ENCODE measurements around the gene ANP32A. TPM values are rescaled to one million over a fixed set of nuclear protein-coding genes. Genes with fewer than 3 reads are reported as not detected.

Gene ANP32A
- total RNA-seq, 1 experiment from 2014 or later, result 232 TPM

DNA sequence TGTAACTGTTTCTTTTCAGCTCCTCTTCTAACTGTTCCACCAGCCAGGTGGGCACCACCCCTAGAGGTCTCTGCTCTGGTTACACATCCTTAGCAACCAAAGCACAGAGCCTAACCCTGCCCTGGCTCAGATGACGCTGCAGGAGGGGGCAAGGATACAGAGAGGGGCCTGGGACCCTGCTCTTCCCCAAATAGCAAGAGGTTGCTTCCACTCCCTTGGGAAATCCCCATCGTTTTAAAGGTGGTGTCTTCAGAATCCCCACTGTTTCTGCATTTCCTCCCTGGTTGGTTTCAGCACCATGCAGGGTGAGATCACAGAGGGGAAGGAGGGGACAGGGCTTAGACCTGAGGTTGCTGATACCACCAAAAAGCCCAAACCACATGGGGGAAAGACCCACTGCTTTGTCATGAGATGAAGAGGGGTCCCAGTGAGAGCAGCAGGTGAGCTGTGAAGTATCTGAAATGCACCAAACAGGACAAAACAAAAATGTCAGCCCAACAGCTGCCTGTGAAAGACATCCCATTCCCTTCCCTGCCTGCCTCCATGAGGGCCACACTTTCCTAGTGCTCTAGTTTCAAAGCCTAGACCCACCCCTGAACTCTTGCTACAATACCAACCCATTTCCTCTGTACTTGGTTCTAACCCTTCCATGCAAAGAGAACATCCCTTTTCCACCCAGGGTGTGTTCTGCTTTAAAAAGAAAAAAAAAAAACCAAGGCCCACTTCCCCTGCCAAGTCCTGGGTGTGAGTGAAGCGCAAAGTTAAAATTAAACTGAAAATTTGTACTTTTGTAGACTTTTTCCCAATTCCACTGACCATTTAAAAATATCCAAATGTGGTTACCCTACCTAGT, 29.0 kb downstream of the ANP32A start (continued):
- no peak for TF ChIP-seq GABPB1 (CRISPR knock-in tag; IDR thresholded peaks at IDR 0.05)

- TF ChIP-seq ZNF423 (CRISPR knock-in tag; IDR thresholded peaks at IDR 0.05) (no peak), ATF1 (CRISPR knock-in tag; IDR thresholded peaks at IDR 0.05) (no peak), ZNF121 (CRISPR knock-in tag; IDR thresholded peaks at IDR 0.05) (no peak), TP53 (CRISPR knock-in tag; IDR thresholded peaks at IDR 0.05) (no peak), ZBTB43 (CRISPR knock-in tag; IDR thresholded peaks at IDR 0.05) (no peak), ELF4 (CRISPR knock-in tag; IDR thresholded peaks at IDR 0.05; ENCODE audit: low read depth) (no peak), AFF4 (CRISPR knock-in tag; IDR thresholded peaks at IDR 0.05; ENCODE audit: borderline replicate concordance) (no peak), FOXJ3 (CRISPR knock-in tag; IDR thresholded peaks at IDR 0.05; ENCODE audit: borderline replicate concordance) (no peak), ZNF671 (CRISPR knock-in tag; IDR thresholded peaks at IDR 0.05) (no peak)
- TF ChIP-seq, protein P1, sequence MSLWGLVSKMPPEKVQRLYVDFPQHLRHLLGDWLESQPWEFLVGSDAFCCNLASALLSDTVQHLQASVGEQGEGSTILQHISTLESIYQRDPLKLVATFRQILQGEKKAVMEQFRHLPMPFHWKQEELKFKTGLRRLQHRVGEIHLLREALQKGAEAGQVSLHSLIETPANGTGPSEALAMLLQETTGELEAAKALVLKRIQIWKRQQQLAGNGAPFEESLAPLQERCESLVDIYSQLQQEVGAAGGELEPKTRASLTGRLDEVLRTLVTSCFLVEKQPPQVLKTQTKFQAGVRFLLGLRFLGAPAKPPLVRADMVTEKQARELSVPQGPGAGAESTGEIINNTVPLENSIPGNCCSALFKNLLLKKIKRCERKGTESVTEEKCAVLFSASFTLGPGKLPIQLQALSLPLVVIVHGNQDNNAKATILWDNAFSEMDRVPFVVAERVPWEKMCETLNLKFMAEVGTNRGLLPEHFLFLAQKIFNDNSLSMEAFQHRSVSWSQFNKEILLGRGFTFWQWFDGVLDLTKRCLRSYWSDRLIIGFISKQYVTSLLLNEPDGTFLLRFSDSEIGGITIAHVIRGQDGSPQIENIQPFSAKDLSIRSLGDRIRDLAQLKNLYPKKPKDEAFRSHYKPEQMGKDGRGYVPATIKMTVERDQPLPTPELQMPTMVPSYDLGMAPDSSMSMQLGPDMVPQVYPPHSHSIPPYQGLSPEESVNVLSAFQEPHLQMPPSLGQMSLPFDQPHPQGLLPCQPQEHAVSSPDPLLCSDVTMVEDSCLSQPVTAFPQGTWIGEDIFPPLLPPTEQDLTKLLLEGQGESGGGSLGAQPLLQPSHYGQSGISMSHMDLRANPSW (CRISPR knock-in tag; conservative IDR thresholded peaks at IDR 0.05; ENCODE audit: low read depth), result no peak
- POLR2A ChIA-PET, result no interaction called here
Measured at GRCh38 chr15:68790910-68791309, 29.8 kb downstream of the ANP32A start.

GRCh38 chr15:68790242-68790575, 30.5 kb downstream of the ANP32A start:
- peak overlapping the region; percentile 24 for H3K4me3 Mint-ChIP-seq
- H3K27me3 Mint-ChIP-seq (ENCODE audit: low read depth), result no peaks in the 10 kb centered on the region
- ChIA-PET CTCF (no interaction called here), POLR2A (no interaction called here)
- ATAC-seq (peak; percentile 9), DNase-seq (ENCODE audit: low spot score) (no peak)
- H3K27ac Mint-ChIP-seq, result peak overlapping the region; percentile 86
- no peak for TF ChIP-seq ELF4 (CRISPR knock-in tag; IDR thresholded peaks at IDR 0.05; ENCODE audit: low read depth)
- TF ChIP-seq ZNF671 (CRISPR knock-in tag; IDR thresholded peaks at IDR 0.05), result no peak
- TF ChIP-seq AR (CRISPR knock-in tag; IDR thresholded peaks at IDR 0.05), result no peak
- TF ChIP-seq ETV6 (CRISPR knock-in tag; IDR thresholded peaks at IDR 0.05), result no peak
- peaks cover 20% of the 10 kb centered on the region for H3K36me3 Mint-ChIP-seq
- H3K4me1 Mint-ChIP-seq, result peaks cover 76% of the 10 kb centered on the region
- H3K9me3 Mint-ChIP-seq, result no peaks in the 10 kb centered on the region

More at GRCh38 chr15:68790910-68791309, 29.8 kb downstream of the ANP32A start:
- Mint-ChIP-seq H3K27ac (peak overlapping the region; percentile 97; the same call in 1 of the 2 replicates), H3K36me3 (peaks cover 13% of the 10 kb centered on the region; the same call in 1 of the 2 replicates), H3K9me3 (no peaks in the 10 kb centered on the region), H3K27me3 (ENCODE audit: low read depth) (no peaks in the 10 kb centered on the region), H3K4me1 (peaks cover 83% of the 10 kb centered on the region), H3K4me3 (peak overlapping the region; percentile 40; the same call in 1 of the 2 replicates)
- ATAC-seq (no peak), DNase-seq (ENCODE audit: low spot score) (no peak)
- CTCF ChIA-PET, result interaction anchor here (0.6 to 5.6 kb wide), 4 partner anchors 28 to 134 kb away, joined by 3 to 36 read pairs (median 5); no protein-coding TSS in a partner anchor
